Right forelimb (tissue), 1 donor: ENCODE data around the gene ESYT2.

Source experiments
- DNase-seq: peaks from one replicate; pipeline ENCODE4 v3.0.0-alpha.2; 2018

Gene ESYT2

DNA sequence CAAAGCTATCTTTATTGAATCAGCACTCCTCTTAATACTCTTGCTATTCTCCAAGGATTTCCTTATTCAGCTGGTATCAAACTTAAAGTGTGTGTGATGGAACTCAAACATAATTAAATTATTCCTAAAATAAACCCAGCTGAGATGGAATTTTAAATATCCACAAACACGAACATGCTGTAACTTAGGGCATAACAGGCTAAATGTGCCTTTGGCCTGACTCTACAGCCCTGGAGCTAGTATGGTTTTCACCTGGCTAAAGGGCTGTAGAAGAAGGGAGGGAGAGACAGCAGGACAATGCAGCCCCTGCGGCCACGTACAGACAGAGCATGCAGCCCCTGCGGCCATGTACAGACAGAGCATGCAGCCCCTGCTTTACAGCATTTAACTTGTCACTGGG, 34.0 kb downstream of the ESYT2 start:
- DNase-seq = no peak

DNA sequence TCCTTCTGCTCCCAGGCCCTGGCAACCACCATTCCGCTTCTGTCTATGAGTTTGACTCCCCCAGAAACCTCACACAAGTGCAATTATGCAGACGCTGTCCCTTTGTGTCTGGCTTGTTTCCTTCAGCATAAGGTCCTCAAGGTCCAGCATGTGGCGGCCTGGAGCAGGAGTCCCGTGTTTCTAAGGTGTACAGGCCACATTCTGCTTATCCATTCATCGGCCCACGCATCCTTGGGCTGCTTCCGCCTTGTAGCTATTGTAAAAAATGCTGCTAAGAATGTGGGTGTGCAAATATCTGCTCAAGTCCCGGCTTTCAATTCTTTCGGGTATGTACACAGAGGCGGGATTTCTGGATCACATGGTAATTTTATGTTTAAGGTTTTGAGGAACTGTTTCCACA, 38.2 kb downstream of the ESYT2 start:
- DNase-seq = no peak

DNA sequence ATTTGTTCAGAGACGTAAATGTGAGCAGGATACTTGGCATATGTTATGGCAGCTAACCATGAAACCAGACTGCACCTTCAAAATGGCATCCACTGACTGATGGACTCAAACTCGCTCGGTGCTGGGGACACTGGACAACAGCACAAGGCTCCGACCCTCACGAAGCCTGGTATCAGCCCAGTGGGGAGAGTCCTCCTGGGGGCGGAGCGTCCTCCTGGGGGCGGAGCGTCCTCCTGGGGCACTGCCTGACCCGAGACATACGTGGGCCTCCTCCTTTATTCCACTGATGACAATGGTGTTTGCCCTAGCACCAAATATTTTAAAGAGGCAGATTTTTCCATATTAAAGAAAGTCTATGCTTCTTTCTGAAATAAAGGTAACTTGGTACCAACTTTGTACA, 39.5 kb downstream of the ESYT2 start:
- DNase-seq = no peak

DNA sequence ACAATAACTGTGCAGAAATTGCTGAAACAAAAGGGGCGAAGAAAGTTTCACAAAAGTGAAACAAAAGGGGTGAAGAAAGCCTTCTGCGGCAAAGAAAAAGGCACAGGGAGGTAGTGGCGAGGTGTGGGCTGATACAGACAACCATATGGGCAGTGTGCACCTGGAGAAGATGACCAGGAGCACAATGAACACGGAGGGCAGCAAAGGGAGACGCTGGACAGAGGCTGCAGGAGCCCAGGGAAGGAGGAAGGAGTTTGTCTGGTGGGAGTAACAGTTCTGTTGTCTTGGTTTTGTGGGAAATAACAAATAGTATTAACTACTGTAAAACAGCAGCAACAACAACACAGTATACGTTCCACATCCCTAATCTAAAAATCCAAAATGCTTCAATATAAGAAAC, 42.4 kb downstream of the ESYT2 start:
- no peak for DNase-seq

DNA sequence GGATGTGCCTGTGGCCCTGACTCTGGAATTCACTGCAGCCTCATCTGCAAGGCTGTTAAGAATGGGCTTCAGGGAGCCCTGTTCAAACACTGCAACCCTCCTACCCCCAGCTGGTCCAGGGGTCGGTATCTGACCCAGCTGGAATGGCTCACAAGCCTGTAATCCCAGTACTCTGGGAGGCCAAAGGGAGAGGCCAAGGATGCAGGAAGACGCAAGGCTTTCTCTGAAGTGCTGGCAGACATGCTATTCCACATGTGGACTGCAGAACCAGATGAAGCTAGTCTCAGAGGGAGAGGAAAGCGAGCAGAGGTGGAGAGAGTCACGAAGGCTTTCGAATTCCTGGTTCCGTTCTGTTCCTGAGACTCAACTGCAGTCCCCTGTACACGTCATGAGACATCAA, 45.0 kb downstream of the ESYT2 start:
- DNase-seq = no peak

DNA sequence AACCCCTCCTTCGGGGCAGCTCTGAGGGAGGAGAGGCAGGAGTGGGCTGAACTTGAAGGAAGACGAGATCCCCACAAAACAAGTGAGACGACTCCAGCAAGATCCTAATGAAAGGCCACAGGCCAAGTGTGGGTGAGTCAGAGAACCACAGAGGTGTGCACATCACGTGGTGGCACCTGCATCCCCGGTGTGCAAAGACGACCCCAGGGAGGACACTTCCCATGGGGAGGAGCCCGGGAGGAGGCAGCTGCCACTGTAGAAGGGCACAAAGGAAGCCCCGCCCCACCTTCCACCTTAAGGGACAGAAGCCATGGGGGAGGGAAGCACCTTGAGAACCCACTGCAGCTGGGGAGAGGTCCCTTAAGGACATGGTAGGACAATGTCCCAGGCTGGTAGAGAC, 45.7 kb downstream of the ESYT2 start:
- DNase-seq = no peak

DNA sequence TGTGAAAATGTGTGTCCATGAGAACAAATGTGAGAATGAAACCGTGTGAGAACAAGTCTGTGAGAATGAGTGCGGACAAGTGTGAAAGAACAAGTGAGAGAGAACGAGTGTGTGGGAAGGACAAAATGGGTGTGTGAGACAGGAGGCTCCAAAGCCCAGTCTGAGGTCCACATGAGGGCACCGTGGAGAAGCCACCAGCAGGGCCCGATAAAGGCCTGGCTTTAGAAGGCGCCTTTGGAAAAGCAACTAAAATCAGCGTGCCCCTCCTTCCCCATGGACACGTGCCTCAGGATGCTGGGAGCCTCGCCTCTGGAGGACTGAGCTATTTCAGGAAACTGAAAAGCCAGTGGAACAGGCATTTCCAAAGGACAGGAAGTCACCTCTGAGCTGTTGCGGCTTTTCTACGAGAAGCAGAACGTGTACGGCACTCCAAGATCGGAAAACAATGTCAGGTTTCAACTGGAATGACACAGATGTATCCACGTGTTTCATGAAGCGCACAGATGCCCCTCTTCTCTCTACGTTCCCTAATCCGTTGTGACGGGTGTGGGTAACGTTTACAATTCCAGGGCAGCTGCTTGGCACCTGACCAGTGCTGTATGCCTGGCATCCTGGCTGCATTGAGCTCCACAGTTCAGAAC, 46.4 kb downstream of the ESYT2 start:
- DNase-seq = no peak

DNA sequence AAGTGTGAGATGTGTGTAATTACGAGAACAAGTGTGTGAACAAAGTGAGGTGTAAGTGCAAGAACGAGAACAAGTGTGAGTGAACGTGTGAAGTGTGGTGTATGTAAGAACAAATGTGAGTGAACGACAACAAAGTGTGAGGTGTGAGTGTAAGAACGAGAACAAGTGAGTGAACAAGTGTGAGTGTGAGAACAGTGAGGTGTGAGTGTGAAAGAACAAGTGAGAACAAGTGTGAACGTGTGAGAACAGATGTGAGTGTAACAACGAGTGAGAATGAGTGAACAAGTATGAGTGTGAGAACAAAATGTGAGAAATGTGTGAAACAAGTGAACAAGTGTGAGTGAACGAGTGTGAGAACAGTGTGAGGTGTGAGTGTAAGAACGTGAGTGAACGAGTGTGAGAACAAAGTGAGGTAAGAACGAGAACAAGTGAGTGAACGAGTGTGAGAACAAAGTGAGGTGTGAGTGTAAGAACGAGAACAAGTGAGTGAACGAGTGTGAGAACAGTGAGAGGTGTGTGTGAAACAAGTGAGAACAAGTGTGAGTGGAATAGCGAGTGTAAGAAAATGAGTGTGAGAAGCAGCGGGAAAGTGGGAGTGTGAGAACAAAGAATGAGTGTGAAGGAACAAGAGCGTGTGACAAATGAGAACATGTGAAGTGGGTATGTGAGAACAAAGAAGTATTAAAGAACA, 47.2 kb downstream of the ESYT2 start:
- no peak for DNase-seq

DNA sequence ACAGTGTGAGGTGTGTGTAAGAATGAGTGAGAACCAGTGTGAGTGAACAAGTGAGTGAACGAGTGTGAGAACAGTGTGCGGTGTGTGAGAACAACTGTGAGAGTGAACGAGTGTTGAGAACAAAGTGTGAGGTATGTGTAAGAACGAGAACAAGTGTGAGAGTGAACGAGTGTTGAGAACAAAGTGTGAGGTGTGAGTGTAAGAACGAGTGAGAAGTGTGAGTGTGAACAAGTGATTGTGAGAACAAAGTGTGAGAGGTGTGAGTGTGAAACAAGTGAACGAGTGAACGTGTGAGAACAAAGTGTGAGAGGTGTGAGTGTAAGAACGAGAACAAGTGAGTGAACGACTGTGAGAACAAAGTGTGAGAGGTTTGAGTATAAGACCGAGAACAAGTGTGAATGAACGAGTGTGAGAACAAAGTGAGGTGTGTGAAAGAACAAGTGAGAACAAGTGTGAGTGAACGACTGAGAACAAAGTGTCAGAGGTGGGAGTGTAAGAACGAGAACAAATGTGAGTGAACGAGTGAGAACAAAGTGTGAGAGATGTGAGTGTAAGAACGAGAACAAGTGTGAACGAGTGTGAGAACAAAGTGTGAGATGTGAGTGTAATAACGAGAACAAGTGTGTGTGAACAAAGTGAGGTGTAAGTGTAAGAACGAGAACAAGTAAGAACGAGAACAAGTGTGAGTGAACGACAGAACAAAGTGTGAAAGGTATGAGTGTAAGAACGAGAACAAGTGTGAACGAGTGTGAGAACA, 47.9 kb downstream of the ESYT2 start:
- DNase-seq = no peak

DNA sequence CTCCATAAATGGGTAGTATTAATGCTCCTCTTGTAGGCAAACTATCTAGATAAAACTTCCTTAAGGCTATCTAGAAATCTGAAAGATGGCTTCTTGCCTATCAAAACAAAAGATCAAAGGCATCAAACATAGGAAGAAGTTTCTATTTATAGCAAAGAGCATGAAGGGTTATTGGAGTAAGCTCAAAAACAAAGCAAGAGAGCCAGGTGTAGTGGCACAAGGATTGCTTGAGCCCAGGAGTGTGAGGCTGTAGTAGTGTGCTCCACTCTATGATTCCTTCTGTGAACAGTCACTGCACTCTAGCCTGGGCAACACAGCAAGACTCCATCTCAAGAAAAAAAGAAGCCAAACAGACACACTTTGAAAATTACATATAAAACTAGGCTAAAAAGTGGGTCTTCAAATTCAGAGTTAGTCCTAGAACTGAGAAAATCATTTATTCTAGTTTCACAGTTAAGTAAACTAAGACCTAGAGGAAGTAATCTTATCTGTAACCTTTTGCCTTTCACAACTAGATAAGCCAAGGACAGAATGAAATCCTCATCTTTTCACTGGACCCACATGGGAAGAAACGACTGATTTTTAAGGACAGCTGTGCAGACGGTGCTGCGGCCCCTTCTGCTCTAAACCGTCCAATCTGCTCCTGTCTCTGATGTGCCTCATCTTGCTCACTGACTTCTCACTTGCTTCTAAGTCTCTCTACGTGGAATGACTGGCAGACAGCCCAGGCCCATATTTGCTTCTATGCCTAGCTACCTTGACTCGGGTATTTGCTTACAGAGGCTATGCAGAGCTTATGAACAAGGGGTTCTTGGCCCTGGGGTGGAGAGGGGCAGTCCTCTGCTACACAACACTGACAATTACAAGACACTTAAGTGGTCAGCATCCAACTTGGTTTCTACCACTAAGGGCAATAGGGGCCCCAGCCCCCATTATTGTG, 50.0 kb downstream of the ESYT2 start:
- no peak for DNase-seq

DNA sequence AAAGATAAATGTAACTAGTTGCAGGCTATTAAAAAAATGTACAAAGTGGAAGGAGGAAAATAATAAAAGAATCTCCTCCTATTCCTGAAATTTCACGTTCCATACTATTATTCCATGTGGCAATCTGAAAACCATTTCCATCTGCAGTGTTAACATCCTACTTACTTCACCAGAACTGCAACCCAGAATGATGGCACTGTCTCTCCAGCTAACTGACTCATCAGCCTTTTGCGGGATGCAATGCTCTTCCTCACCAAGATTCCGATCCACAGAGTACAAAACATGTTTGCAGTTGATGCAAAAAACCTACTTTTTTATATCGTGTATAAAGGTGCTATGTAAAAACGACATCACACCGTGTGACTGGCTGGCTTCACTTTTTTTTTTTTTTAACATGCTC, 50.8 kb downstream of the ESYT2 start:
- no peak for DNase-seq

DNA sequence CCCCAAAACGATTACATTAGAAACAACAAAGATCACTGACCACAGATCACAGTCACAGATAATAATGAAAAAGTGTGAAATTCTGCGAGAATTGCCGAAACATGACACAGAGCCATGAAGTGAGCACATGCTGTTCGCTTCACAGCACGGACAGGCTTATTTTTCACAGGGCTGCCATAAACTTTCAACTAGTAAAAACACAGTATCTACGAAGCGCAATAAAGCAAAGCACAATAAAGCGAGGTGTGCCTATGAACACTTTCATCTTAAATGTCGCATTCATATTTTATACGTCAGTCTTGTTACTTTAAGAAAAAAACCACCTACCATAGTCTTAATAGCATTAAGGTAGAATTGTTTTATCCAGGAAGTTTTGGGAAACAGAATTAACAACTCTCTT, 51.5 kb downstream of the ESYT2 start:
- no peak for DNase-seq

DNA sequence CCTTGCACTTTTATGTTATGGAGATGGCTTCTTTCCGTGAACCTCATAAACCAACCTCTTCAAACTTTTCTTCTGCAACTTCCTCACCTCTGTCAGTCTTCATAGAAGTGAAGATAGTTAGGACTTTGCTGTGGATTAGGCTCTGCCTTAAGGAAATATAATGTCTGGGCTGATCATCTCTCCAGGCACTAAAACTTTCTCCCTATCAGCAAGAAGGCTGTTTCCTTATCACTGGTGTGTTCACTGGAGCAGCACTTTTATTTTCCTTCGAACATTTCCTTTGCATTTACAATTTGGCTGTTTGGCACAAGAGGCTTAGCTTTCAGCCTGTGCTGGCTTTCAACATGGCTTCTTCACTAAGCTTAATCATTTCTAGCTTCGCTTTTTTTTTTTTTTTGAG, 52.8 kb downstream of the ESYT2 start:
- DNase-seq = no peak

DNA sequence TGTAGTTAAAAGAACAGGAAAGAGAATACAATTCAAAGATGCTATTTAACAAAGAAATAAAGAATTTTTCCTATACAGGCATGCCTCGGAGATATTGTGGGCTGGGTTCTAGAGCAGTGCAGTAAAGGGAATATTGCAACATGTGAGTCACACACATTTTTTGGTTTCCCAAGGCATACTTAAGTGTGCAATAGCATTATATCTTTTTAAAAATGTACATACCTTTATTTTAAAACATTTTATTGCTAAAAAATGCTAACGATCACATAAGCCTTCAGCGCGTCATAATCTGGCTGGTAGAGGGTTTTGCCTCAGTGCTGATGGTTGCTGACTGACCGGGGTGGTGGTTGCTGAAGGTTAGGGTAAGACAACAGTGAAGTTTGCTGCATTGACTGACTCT, 54.4 kb downstream of the ESYT2 start:
- no peak for DNase-seq

DNA sequence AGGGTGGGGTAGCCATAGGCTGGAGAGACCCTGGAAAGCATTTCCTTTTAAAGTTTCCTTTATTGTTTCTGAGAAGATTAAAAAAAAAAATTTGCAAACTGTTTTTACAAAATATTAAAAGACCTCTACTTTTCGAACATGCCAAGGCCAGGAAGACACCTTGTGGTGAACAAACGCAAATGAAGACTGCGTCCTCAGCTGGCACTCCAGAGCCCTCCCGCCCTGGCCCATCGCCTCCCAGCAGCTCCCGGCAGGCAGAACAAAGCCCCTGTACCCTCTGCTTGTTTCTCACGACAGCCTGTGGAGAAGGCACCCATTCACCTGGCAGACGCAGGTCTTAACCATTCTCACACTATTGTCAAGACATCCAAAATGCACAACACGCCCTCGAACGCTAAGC, 56.4 kb downstream of the ESYT2 start:
- DNase-seq = no peak

DNA sequence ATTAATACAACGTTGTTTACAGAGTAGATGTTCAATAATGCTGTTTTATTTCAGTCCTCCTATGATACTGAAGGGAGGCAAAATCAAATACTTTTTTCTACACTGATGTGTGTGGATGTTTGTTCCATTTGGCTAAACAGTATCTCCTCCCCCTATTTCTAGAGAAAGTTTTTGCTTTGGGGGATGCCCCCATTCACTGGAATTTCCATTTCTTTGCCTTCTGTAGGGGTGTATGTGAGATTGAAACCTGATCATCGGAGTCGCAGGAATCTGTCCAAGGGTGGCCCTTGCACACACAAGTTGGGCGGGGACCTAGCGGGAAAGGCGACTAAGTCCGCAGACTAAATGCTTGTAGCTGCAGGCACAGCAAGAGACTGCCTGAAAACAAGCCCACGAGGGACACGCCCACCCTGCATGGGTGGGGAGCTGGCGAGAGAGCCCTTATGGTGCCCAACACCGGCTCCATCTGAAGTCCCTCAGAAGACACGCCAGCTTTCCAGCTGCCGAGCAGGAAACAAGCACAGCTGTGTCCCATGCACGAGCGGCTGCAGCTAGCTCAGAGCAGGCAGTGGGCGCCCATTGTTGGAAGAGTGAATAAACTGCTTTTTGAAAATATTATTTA, 58.0 kb downstream of the ESYT2 start:
- no peak for DNase-seq

DNA sequence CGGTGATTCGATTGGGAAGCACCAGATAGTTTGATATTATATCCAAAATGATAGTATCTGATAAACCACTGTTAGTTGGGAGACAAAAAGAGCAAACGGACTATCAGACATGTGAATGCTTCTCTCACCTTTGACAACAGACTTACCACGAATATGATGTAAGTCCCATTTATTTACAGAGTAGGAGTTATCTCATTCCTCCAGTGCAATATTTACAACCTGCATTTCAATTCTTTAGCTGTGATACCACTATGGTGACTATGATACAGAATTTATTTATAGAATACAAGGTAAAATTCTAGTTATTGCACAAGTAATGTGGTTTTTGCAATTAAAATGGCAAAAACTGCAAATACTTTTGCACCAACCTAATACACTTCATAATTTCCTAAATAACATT, 61.6 kb downstream of the ESYT2 start:
- no peak for DNase-seq

DNA sequence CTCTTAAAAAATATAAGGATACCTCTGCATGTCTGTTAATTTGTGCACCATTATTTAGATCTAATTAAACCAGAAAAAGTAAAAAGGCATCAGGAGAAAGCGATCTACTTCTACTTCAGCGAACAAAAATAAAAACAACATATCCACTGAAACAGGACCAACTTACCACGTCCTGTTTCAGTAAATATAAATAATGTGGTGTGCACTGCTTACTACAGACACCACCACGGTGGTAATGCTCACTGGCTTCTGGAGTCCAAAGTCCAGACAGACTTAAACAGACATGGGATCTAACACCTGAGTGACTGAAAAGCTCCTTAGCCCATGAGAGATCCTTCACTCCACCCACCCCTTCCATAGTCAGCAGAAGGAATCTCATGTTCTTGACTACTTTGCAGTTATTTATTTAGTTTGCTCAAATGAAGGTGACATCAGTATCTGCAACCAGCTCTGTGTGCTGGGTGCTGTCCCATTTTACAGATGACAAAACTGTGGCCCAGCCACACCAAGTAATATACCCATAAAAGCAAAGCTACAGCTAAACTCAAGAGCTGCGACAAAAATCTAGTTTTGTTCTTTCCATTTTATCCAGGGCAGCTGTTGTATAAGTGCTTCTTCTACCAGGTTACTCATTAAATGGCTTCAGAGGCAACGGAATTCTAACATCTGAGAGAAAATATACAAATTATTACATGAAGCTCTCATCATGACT, 62.6 kb downstream of the ESYT2 start:
- DNase-seq = no peak

DNA sequence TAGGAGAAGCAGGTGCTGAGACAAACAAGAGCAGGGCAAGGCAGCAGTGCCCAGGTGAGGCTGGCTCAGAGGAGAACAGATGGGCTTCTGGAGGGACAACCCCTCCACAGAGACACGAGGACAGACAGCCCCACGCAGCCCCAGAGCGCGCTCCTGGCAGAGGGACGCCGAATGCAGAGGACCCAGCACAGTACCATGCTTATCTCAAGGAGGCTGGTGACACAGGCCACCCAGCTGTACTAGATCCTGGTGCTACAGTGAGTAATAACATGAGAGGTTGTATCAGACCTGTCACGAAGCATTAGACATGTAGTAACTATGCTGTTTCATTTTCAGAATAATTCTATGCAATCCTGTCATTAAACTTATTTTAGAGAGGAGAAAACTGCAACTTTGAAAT, 64.3 kb downstream of the ESYT2 start:
- no peak for DNase-seq

DNA sequence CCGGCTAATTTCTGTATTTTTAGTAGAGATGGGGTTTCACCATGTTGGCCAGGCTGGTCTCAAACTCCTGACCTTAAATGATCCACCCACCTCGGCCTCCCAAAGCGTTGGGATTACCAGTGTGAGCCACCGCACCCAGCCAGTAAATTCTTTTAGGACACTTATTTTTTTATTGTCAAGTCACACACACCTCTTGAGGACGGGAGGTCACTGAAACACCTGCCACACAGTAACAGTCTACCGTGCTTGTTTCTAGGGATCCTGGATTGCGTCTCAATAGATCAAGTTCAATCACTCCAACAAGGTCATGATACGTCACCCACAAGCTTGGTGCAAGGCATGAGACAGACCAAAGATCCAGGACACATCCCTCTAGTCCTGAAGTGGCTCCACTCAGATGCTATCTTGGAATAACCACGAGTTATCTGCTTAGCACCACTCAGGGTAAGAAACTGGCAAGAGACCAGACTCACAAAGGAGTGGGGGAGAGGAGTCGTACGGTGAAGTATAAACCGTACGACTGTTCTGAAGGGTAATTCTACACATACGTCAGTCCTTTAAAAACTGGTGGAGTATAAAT, 65.8 kb downstream of the ESYT2 start:
- no peak for DNase-seq

DNA sequence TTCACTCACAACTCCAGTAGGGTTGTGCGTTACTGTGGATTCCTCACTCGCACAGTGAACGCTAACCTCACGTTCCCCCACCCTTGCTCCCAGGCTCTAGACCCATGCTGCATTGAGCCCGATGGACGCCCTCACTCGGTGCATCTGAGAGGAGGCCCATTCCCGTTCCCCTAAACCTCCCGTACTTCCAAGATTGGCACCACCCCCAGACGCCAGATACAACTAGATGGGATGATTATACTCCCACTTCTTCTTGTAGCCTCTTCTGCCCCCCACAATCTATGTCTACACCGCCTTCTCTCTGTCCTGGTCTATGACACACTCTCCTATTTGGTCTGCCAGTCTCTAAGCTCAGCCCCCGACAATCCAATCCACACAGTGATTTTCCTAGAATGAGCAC, 67.4 kb downstream of the ESYT2 start:
- DNase-seq = no peak

DNA sequence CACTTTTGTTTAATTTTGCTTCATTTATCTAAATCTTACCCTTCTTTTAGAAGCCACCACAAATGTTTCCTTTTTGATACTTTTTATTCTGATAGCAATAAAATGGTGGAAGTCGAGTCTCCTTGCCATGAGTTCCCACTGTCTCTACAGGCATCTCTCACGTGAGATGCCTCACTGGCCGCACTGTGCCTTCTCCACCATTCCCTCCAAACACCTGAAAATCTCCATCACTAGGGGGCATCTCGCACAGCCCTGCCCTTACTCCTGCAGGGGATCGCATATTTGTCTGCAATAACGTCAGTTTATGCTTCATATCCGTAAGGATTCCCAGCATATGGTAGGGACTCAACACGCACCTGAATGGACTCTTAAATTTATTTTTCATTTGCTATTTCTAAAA, 68.4 kb downstream of the ESYT2 start:
- no peak for DNase-seq
